GM21737 (cell line): Measurements from ENCODE around the gene TSPAN1.

ENCODE experiments used
- ATAC-seq: cut with Tn5 transposase; IDR thresholded peaks from one replicate; pipeline ENCODE4 v1.9.1; 2021; ENCODE audit warnings: mild to moderate bottlenecking, moderate library complexity; ENCODE audit not compliant: unreplicated experiment

TSPAN1 gene, protein sequence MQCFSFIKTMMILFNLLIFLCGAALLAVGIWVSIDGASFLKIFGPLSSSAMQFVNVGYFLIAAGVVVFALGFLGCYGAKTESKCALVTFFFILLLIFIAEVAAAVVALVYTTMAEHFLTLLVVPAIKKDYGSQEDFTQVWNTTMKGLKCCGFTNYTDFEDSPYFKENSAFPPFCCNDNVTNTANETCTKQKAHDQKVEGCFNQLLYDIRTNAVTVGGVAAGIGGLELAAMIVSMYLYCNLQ

DNA sequence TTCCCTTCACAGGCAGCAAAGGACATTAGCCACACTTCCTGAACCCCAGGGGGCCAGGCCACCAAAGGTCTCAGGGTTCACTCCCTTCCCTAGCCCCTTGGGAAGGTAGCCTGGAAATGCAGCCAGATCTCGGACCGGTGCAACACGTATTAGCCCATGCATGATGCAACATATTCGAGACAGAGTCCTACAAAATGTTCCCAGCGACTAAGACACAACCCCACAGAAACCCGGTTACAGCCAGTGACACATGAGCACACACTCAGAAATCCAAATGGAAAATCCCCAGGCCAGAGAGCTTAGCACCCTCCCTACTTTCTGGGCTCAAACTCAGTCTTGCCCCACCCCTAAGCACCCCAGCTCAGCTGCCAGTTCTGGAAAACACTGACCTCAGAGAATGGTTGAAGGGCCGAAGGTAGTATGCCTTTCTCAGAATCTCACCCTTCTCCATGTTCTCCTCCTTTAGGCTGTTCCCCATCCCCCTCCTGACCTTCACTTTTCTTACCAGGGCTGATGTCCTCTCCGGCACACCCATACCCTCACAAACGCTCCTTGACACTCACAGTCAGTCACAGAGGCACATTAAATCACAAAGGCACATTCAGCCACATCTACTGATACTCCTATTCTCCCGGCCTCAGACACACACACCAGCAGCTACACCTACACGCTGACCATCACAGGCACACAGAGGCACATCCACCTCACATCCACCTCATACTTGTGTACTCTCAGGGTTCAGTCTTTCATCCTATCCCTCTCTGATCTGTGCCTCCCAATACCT lies at the start of gene TSPAN1:
TSS of gene TSPAN1 (plus strand) at position 640 of the 784 bp plus-strand sequence. CDS start 6,021 bp downstream, outside the sequence.
- no peak for ATAC-seq

DNA sequence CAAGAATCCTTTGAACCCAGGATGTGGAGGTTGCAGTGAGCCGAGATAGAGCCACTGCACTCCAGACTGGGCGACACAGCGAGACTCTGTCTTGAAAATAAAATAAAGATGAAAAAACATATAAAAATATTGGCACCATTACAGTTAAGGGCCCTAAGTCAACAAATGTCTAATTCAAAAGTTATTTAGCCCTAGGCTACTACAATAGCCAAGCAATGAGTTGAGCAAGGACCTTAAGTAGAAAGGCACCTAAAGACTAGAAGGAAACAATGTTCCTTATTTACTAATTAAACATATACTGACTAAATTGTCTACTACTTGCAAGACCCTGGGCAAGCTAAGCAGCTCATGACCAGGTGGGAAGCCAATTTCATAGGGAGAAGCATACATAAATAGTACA lies 46.5 kb upstream of the TSPAN1 start:
- ATAC-seq: no peak

DNA sequence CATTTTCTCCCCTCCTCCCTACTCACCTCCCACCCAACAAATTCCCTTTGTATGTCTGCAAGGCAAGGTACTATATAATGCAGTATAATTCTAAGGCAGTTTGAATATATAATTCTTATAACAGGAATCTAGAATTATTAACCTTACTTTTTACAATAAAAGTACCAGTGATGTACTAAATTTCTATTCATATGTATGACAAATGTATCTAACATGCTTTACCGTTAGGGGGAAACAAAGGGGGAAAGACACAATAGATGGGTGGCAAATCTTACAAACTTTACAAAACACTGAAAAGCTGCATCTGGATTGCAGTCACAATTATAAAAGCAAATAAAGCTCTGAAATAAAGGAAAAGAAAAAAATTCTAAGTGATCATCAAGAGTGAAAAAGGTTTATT lies 44.8 kb upstream of the TSPAN1 start:
- no peak for ATAC-seq

DNA sequence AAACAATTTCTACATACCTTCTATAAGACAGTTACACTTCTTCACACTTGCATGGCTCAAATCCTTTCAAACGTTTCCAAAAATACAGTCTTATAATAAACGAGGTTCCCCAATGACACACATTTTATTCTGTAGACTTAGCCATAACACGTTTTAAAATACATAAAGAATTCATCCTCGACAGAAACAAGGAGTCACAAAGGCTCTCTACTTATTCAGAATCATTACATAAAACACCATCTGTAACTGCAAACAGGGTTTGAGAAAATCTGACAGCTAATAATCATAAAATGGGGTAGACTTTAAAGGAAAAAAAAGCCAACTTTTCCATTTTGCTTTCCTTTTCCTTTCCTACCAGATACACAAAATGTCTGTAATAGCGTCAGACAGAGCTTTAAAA lies 44.3 kb upstream of the TSPAN1 start:
- no peak for ATAC-seq

DNA sequence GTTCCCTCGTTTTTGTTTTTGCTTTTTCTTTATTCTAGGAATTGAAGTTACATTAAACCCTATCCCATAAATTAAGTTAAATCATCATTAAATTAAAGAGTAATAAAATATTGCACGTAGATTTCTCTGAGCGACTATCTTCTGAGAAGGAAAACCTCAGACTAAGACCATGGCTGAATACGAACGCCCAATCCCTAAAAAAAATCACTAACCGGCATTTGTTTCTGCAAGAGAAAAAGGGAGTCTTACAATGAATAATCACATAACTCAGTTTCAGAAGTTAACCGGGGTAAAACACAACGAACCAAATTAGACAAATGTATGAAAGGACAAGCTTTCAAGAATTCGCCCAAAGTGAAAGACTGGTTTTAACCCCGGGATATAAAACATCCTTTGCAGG lies 43.8 kb upstream of the TSPAN1 start:
- no peak for ATAC-seq

DNA sequence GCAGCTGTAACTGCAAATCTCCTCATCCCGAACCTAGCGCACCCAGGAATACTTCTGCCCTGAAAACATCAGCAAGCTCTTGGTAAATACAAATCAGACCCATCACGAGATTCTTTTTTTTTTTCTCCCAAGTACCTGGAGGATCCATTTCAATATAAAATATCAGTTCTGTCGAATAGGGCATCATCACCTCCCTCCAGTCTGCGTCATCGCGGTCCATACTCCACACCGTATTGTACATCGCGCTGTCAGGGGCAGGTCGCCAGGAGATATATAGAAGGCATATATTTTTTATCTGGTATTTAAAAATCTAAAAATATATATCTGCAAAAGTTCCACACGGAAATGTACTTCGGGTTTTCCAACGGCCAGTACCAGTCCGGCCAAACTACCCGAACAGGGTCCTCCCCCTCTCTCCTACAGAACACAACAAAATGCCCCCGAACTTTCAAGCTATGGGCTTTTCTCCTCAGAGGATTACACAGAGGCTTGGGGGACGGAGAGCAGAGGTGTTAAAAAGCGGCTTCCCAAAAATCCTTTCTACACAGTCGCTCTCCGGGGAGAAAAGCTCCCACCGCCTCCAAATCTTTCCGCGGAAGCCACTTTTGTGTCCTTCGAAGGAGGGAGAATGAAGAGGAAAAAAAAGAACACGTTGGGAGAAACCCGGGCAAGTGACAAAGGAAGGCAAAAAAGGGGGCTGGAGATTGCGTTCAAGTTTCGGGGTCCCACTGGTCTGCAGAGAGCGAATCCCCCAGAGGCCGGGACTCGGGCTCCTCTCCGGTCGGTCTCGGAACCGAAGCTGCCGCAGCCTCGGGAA lies 43.0 kb upstream of the TSPAN1 start:
- ATAC-seq: no peak

DNA sequence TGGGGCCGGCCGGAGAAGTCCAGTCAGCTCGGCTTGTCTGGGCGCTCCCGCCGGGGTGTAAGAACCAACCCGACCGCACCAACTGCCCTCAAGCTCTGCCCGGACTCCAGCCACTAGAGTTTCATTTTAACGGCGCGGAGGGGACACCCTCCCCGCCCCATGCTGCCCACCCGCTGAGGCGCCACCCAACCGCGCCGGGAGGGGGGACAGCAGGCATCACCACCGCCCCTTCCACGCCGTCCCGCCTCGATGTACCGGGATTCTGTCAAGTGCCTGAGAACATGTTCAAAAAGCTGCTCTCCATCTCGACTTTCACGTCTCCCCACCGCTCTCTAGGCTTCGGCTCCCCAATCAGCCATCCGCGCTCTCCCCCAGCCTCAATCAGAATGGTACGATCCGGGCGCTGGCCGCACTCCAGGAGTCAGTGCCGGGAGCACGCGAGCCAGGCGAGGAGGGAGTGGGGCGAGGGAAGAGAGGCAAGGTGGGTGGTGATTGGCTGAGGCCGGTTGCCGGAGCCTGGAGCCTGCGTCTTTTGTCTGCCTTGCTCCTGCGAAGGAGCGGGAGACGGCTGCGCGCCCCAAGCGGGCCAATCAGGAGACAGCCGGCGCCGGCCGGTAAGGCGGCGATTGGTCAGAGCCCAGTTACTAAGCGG lies 42.2 kb upstream of the TSPAN1 start, which contains the start of gene PIK3R3:
TSS of gene PIK3R3 (minus strand) at position 101 of the 652 bp plus-strand sequence. CDS start 677 bp downstream, outside the sequence.
- peak; percentile 83 for ATAC-seq

DNA sequence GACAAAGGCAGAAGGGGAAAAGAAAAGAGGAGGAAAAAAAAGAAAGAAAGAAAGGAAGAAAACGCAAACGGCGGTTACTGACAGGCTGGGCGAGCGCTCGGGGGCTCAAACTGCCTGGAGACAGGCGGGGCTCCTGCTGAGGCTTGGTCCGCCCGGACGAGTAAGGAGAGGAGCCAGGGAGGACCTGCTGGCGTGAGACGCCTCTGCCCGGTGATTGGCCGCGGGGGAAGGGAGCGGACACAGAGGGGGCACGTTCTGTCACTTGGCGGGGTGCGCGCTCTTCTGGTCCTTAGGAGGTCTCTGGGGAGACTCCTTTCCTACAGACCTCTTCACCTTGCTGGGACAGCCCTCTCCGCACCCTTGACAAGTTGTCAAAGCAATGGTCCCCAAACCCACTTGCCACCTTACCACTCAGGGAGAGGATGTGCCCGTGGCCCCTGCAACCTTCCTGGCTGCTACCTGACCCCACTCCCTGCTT lies 41.7 kb upstream of the TSPAN1 start:
- peak; percentile 43 for ATAC-seq

DNA sequence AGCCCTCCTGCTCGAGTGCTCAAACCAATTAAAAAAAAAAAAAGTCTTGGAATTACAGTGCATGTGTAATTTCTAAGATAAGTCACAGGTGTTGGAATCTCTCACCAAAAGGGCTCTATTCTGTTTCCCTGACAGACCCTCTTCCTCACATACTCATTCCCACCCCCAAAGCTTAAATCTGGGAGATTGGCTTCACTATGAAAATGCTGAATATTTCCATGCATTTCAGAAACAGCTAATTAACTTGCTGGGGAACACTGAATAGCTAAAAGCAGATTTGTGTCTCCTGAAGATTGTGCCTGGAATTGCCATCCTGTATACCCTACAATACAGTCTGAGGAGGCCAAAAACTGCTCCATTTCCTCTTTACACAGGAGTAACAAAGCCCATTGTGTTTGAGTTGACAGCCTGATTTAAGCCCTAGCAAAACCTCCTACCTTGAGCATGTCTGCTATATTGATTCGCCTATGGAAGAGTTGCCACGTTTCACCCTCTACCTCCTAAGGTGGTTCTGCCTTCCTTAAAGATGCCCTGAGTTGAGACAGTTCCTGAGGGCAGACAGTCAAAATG lies 41.0 kb upstream of the TSPAN1 start:
- ATAC-seq: no peak

DNA sequence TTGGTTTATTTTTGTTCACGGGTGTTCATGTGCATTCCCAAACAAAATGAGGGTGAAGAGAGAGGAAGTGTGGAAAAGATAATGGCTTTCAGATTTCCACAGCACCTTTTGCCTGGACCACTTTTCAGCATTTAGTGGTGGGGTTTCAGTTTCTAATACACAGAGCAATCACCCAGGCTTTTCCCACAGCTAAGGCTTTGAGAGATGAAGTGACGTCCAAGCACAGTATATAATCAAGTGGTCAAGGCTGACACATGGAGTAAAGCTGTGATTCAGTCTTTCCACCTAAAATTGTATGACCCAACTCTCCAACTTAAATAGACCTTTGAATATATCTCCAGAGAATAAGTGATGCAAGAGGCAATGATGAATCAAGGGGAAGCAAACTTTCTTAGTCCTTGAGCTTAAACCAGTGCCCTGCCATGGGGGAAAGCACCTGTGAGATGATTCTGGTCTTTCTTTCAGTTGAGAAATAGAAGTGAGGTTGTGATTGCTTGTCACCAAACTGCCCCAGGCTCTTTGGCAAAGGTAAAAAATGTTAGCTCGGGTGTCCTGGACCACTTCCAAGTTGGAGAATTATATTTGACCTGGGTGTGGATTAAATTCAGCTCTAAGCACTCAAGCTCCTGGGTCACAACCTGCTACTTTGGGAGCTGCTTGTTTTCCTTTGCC lies 40.1 kb upstream of the TSPAN1 start:
- ATAC-seq: no peak

DNA sequence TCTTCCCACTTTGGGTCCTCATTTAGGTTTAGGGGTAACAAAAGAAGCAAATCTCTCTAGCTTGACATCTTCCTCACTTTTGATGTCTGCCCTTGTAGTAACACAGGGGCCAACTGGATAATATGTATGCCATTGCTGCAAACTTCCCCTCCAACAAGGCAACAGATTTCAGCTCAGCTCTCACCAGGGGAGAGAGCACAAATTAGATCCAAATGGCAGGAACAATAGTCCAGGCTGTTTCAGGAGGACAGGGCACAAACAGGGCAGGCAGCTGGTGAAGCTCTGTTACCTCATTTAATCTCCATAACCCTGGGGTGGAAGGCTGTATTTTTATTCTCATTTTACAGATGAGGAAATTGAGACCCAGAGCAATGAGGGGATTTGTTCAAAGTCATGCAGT lies 38.2 kb upstream of the TSPAN1 start:
- no peak for ATAC-seq

DNA sequence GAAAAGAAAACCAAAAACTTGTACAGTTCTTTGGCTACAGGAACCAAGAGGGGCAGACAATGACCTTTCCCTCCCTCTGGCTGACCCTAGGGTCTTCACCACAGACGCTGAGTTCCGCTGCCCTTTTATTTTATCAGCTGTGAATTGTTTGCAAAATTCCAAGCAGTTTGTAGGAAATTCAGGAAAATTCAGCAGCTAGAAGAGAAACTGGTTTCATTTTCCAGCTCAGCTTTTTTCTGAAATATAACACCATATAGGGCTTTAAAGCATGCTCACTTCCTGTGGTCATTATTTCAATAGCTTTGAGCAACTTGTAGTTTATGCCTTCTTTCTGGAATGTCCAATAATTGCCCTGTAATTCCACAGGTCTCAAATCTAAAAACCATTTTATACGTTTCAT lies 37.0 kb upstream of the TSPAN1 start:
- no peak for ATAC-seq

DNA sequence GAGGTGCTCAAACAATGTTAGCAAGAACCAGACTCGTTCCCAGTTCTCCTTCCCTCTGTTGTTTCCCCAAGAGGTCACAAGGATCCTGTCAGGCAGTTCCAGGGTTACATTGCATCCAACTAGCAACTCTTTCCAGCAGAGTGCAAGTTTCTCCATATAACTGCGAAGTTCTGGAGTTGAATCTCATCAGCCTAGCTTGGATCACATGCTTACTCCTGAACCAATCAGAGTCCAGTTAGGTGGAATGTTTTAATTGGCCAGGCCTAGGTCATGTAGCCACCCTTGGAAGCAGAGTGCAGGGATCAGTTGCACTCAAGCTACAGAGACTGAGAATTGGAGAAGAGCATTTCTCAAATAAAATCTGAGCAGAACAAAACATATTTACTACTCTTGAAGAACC lies 26.6 kb upstream of the TSPAN1 start:
- ATAC-seq: no peak

DNA sequence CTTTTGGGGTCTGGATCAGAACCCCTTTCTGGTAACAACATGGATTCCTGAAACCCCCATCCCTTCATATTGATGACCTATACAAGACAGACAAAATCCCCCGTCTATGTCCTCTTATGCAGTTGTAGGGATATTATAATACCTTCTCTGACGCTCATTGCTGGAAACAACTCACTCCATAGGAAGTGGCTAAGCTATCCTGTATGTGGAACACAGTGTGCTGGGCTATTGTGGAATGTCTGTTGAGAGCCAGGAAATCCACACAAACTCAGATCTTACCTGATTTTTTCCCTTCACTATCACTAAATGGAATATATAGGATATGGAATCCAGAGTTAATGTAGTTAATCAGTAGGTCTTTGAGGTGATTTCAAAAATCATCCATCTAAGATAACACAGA lies 24.8 kb upstream of the TSPAN1 start:
- no peak for ATAC-seq

DNA sequence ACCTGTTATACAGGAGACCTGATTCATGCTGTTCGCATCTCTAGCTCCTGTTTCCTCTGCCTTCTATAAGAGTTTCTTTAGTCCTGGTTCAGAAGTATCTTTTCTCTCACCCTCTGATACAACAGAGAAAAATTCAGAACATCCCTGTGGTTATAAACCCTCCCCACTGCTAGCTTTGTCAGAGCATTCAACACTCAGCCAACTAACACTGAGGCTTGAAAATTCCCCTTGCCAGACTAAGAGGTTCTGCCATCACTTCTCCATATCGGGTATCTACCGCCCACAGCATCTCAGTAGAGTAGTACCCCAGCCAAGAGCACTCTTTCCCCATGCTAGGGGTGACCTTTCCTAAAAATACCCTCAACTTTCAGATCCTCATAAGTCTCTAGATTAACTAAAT lies 22.9 kb upstream of the TSPAN1 start:
- no peak for ATAC-seq

DNA sequence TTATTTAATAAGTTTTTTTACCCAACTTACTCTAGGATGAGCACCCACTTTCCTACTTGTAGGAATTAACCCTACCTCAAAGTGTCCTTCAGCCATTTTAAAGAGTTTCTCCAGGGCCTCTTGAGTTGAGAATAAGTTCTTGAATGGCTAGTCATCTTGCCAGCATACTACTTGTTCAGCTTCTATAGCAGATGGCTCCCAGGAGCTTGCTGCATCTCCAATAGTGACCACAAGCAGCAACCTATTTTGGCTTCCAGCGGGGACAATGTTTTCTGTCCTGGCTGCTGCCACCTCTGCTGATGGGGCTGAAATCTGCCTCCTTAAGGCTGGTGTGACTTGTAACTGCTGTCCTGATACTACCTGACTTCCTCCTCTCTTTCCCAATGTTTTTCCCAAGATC lies 21.7 kb upstream of the TSPAN1 start:
- ATAC-seq: no peak

DNA sequence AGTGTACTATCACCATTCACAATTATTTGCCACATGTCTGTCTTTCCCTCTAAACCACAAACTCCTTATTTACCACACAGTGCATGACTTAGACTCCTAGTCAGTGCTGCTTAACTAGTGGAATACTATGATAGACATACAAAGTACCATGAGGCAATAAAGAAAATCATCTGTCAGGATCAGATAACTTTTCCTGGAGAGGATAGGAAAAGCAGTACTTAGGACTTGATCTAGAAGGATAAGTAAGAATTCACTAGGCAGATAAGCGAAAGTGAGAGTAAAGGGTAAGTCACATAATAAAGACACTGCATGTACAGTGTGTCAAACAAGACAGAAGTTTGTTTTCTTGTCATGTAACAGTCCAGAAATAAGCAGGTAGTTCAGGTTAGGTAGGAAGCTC lies 21.2 kb upstream of the TSPAN1 start:
- ATAC-seq: no peak

DNA sequence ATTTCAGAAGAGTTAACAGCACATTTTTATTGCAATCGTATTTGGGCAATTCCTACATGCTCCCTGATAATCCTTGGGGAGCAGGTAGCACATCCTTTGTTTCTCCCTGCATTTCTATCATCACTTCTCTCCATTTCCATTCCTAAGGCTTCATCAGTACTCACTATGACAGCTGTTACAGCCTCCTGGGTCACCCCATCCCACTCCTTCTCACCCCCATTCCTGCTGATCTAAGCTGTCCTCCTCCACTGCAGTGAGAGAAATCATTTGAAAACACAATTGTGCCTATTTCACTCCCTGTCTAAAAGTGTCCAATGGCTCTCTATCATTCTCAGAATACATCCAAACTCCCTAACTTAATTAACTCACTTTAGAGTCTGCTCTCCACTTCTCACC lies 17.0 kb upstream of the TSPAN1 start:
- no peak for ATAC-seq

DNA sequence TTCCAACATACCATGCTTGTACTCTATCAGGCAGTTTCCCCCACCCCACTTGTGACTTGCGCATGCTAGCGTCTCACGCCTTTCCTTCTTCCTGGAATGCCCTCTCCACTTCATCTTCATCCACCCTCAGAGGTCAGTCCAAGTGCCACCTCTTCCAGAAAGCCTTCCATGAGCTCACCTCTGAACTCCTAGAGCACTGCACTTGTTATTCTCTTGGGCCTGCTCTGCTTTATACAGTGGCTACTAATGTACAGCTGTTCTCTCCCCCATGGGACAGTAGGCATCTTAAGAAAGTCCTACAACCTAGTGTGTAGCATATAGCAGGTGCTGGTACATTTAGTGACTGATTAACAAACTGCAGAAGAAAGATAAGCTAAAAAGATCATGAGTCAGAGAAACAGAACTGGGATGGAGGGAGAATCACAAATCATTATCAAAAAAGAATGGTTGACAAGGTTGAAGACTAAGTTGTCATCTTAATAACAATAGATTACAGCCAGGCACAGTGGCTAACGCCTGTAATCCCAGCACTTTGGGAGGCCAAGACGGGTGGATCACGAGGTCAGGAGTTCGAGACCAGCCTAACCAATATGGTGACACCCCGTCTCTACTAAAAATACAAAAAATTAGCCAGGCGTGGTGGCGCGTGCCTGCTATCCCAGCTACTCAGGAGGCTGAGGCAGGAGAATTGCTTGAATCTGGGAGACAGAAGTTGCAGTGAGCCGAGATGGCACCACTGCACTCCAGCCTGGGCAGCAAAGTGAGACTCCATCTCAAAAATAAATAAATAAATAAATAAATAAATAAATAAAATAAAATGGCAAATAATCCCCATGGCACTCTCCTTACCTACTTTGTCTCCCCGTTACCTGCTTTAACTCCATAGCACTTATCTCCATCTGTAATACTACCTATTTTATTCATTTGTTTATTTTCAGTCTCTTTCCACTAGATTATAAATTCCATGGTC lies 16.3 kb upstream of the TSPAN1 start:
- peak; percentile 69 for ATAC-seq
